ENCODE measurements around the gene TCF7L1.
A peak's percentile ranks its signal among the peaks of the same experiment; 100 is the strongest.

The TCF7L1 gene

GRCh38 chr2:85247610-85248009 lies 114.4 kb downstream of the TCF7L1 start:
- DNase-seq (ENCODE audit: insufficient read length, low spot score) (no peak), FAIRE-seq (no peak)

DNA sequence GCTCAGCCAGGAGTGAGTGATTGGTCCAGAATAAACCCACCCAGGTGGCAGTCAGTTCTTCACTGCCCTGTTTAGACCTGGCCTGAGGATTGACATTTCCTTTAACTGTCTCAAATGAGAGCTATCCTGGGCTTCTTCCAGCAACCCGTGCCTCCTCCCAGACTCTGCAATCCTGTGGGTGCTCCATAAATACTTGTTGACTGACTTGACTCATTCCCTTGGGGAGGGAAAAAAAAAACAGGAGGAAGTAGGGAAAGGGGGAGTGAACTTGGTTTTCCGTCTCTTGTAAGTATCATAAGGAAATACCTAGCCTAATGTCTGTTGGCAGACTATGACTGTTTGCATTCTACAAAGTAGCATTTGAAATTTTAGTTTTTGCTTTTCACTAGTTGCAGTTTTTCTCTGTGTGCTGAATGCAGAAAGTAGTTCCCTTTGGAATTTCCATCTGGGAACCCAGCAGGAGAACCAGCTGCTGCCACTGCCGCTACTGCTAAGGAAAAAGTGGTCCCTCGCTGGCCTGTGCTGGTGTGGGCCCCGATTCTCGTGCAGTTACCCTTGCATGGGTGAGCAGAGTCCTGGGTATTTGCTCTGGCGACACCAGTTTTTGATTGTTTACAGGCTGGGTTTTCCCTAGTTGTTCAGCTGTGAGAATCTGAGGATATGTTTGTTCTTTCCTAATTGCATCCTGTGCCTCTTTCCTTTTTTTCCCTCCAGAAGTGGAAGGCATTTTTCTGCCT lies 115.7 kb downstream of the TCF7L1 start:
- peak; percentile 89 for FAIRE-seq

DNA sequence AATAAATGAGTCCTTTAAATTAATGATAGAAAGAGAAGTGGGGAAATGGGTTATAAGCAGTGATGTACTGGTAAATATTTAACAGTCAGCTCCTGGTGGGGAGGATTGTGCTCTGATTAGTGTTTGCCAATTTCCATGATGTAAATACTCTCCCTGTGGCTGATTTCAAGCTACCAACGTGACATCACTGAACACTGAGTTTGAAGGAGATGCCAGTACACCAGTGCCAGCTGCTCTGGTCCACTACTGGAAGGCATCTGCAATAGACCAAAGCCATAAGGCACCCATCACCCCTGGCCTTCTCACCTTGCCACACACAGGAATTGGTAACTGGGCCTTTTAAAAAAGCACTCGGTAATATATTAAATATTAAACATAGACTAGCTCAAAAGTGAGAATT lies 116.9 kb downstream of the TCF7L1 start:
- DNase-seq (ENCODE audit: insufficient read length, low spot score) (no peak), FAIRE-seq (peak; percentile 87)

More for the DNA sequence above, 115.7 kb downstream of the TCF7L1 start:
- DNase-seq (ENCODE audit: insufficient read length, low spot score): peak; percentile 82

GRCh38 chr2:85251070-85251616 lies 118.0 kb downstream of the TCF7L1 start:
- no peak for FAIRE-seq
- no peak for DNase-seq (ENCODE audit: insufficient read length, low spot score)

GRCh38 chr2:85253890-85254289 lies 120.7 kb downstream of the TCF7L1 start:
- peak; percentile 58 for FAIRE-seq

GRCh38 chr2:85254540-85255300 lies 121.5 kb downstream of the TCF7L1 start:
- DNase-seq (ENCODE audit: insufficient read length, low spot score): no peak
- peak; percentile 85 for FAIRE-seq

More at GRCh38 chr2:85253890-85254289, 120.7 kb downstream of the TCF7L1 start:
- DNase-seq (ENCODE audit: insufficient read length, low spot score): no peak

GRCh38 chr2:85255456-85255812 lies 122.2 kb downstream of the TCF7L1 start:
- FAIRE-seq: no peak
- DNase-seq (ENCODE audit: insufficient read length, low spot score): no peak

DNA sequence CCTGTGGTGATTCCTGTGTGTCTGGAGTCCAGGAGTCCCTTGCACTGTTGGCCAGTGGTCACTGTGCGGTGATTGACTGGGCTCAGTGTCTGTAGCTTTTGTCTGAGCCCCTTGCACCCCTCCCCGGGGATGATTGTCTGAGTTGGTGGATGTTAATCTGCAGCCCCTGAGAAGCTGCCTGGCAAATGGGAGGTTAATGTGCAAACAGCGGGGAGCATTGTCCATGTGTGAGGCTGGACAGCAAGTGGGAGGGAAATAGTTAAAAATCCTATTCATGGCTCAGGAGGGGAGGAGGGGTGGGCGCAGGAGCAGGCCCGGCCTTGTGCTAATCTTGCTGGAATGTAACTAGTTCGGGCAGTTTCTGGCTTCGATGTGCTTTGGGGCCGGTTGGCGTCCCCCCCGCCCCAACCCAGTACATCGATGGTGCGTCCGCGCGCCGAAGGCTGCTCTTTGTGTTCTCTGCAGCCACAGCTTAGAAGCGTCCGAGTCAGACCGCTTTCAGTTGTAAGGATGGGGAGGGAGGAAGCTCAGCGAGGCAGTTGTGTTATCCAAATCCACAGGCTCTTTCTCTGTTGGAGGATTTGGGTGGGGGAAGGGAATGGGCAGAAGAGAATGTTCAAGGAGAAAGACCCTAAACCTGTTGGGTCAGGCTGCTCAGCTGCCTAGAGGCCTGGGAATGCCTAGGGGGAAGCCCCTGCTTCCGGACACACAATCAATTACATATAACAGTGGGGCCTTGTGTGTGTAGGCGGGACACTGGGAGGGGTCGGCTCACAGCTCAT lies 122.8 kb downstream of the TCF7L1 start:
- DNase-seq (ENCODE audit: insufficient read length, low spot score) (peak; percentile 76), FAIRE-seq (peak; percentile 91)

DNA sequence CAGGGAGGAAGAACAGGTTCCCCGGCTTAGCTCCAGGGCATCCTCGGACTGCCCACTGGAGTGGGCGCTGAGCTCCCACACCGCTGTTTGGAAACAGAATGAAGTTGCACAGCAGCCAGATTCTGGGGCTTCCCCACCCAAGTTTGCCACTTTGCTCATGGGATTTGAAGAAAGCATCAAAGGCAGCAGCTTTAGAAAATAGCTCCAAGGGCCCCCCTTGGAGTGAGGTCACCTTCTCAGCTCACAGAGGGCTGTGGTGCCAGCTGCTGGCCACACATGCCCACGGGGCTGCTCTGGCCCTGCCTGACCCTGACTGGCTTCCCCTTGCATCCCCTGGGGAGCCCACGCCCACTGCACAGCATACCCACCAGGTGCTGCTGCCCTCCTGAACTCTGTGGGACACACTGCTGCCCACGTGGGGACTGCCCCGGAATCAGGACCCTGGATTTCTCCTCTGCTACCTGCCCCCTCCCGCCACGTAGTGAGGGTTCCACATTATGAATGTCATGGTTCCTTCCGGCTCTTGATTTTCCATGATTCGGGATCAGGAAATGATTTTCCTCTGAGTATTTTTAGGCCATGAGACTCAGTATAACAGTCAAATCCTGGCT lies 124.3 kb downstream of the TCF7L1 start:
- peak; percentile 65 for FAIRE-seq

GRCh38 chr2:85257970-85258605 lies 124.9 kb downstream of the TCF7L1 start:
- FAIRE-seq (peak; percentile 9), DNase-seq (ENCODE audit: insufficient read length, low spot score) (no peak)

More for the DNA sequence above, 124.3 kb downstream of the TCF7L1 start:
- no peak for DNase-seq (ENCODE audit: insufficient read length, low spot score)

- FAIRE-seq (peak; percentile 69), DNase-seq (ENCODE audit: insufficient read length, low spot score) (no peak)
Observed at GRCh38 chr2:85259101-85259590, 126.0 kb downstream of the TCF7L1 start.

DNA sequence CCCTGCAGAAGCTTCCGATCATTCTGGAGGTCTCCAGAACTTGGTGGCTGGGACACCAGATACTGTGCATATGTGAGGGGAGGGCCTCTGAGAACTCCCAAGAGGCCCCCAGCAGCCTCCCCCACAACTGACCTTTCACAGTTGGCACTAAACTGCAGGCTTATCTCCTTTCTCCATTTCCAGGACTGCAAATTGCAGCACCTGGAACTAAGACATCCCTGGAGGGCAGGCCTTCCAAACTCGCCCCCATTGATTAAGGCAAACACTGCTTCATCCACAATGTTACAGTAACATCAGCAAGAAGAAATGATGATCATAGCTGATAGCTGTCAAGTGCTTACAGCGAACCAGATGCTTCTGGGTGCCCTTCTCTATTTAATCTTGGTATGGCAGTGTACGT lies 126.7 kb downstream of the TCF7L1 start:
- FAIRE-seq: peak; percentile 52

GRCh38 chr2:85263591-85263990 lies 130.4 kb downstream of the TCF7L1 start:
- FAIRE-seq (no peak), DNase-seq (ENCODE audit: insufficient read length, low spot score) (no peak)

More for the DNA sequence above, 126.7 kb downstream of the TCF7L1 start:
- no peak for DNase-seq (ENCODE audit: insufficient read length, low spot score)

GRCh38 chr2:85264471-85264870 lies 131.3 kb downstream of the TCF7L1 start:
- FAIRE-seq: peak; percentile 92
- DNase-seq (ENCODE audit: insufficient read length, low spot score): peak; percentile 69

- no peak for DNase-seq (ENCODE audit: insufficient read length, low spot score)
- peak; percentile 55 for FAIRE-seq
Observed at GRCh38 chr2:85265304-85265703, 132.1 kb downstream of the TCF7L1 start.

DNA sequence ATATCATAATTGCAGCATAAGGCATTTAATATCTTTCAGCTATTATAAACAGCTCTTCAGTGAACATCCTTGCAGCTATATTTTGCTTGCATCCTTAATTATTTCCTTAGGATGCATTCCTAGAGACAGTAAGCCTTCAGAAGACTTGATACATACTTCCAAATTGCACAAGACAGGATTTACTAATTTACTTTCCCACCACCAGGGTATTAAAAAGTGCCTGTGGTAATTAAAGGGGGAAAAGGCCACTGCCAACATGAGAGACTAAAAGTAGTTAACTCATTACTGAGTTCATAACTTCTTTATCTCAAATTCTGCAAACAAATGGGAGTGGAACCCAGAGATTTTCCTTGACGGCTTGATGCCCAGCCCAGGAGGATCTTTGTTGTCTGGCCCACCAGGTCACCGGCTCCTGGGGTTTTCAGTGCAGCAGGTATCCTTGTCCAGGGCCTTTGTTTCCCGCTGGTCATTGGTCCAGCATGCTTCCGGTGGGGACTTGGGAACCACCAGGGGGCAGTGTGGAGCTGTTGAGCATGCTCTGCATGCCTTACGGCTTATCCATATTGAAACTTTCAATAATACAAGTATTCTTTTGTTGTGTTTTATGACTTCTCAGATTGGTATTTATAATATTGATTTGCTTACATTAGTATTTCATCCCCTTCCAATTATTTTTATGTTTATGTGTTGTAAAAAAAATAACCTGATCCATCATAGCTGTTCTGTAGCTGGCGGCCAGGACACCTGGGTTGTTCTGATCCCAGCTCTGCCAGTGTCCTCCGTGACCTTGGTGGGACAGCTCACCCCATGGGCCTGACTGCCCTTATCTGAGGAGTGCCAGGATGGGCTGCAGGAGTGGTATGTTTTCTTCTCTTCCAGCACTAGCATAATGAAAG lies 133.2 kb downstream of the TCF7L1 start:
- no peak for FAIRE-seq
- peak; percentile 65 for DNase-seq (ENCODE audit: insufficient read length, low spot score)

DNA sequence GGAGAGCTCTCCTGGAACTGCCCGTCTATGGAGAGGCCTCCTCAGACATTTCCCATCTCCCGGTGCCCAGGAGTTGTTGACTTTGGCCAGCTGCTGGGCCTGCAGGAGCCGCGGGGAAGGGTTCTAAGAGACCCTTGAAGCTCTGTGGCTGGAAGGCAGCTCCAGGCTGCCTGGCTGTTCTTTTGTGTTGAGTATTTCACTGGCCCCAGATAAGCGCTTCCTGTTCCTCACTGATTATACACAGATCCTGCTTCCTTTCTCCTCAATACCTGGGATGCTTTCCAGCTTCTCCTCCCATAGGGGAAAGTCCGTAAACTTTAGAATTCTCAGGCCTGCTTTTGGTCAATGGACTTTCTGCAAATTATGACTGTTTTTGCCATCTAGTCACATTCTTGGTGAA lies 136.8 kb downstream of the TCF7L1 start:
- FAIRE-seq: no peak

GRCh38 chr2:85272357-85272756 lies 139.2 kb downstream of the TCF7L1 start:
- DNase-seq (ENCODE audit: insufficient read length, low spot score): no peak
- FAIRE-seq: no peak

More for the DNA sequence above, 136.8 kb downstream of the TCF7L1 start:
- DNase-seq (ENCODE audit: insufficient read length, low spot score): no peak

Data from HTR-8/SVneo (cell line).